SK-N-SH treated with all-trans-retinoic acid at 6 μM for 48 hours (cell line): ENCODE results near the gene AKR1B15.

Experiments used
- ARNTL ChIP-seq: fragments of 450-650 bp; formaldehyde crosslinking; IDR thresholded peaks from 2 replicates; pipeline ENCODE4 v1.5.0; 2020; ENCODE audit warnings: low read depth, mild to moderate bottlenecking, moderate library complexity, borderline replicate concordance
- CREB5 ChIP-seq: fragments of 250-450 bp; sonication (Bioruptor Pico); IDR thresholded peaks from 2 replicates; pipeline ENCODE4 v1.5.1; 2020; ENCODE audit warnings: low read depth, mild to moderate bottlenecking, moderate library complexity
- CSRNP3 ChIP-seq: fragments of 250-450 bp; sonication (Bioruptor Pico); IDR thresholded peaks from 2 replicates; pipeline ENCODE4 v1.5.1; 2021; ENCODE audit warnings: mild to moderate bottlenecking, moderate library complexity
- ESRRG ChIP-seq: fragments of 250-450 bp; sonication (Bioruptor Pico); IDR thresholded peaks from 2 replicates; pipeline ENCODE4 v1.6.1; 2021; ENCODE audit warnings: mild to moderate bottlenecking
- GLIS3 ChIP-seq: fragments of 250-450 bp; sonication (Bioruptor Pico); IDR thresholded peaks from 2 replicates; pipeline ENCODE4 v1.5.0; 2020; ENCODE audit warnings: mild to moderate bottlenecking, moderate library complexity
- PATZ1 ChIP-seq: fragments of 250-450 bp; sonication (Bioruptor Pico); IDR thresholded peaks from 2 replicates; pipeline ENCODE4 v1.8.0; 2020; ENCODE audit warnings: mild to moderate bottlenecking, moderate library complexity, borderline replicate concordance
- PPARA ChIP-seq: fragments of 250-450 bp; sonication (Bioruptor Pico); IDR thresholded peaks from 2 replicates; pipeline ENCODE4 v1.5.0; 2020; ENCODE audit warnings: mild to moderate bottlenecking, borderline replicate concordance
- RARB ChIP-seq: fragments of 250-450 bp; sonication (Bioruptor Pico); IDR thresholded peaks from 2 replicates; pipeline ENCODE4 v1.8.0; 2021; ENCODE audit warnings: mild to moderate bottlenecking, moderate library complexity
- SNAI2 ChIP-seq: fragments of 250-450 bp; sonication (Bioruptor Pico); IDR thresholded peaks from 2 replicates; pipeline ENCODE4 v1.5.0; 2020; ENCODE audit warnings: mild to moderate bottlenecking, moderate library complexity
- TOX ChIP-seq: fragments of 250-450 bp; sonication (Bioruptor Pico); IDR thresholded peaks from 2 replicates; pipeline ENCODE4 v1.8.0; 2021; ENCODE audit warnings: mild to moderate bottlenecking, moderate library complexity, borderline replicate concordance
- ZC3H10 ChIP-seq: fragments of 250-450 bp; sonication (Bioruptor Pico); IDR thresholded peaks from 2 replicates; pipeline ENCODE4 v1.5.1; 2021; ENCODE audit warnings: mild to moderate bottlenecking, moderate library complexity
- TF ChIP-seq, protein P1 (sequence below): fragments of 250-450 bp; sonication (Bioruptor Pico); IDR thresholded peaks from 2 replicates; pipeline ENCODE4 v1.5.0; 2020; ENCODE audit warnings: mild to moderate bottlenecking, moderate library complexity

DNA sequence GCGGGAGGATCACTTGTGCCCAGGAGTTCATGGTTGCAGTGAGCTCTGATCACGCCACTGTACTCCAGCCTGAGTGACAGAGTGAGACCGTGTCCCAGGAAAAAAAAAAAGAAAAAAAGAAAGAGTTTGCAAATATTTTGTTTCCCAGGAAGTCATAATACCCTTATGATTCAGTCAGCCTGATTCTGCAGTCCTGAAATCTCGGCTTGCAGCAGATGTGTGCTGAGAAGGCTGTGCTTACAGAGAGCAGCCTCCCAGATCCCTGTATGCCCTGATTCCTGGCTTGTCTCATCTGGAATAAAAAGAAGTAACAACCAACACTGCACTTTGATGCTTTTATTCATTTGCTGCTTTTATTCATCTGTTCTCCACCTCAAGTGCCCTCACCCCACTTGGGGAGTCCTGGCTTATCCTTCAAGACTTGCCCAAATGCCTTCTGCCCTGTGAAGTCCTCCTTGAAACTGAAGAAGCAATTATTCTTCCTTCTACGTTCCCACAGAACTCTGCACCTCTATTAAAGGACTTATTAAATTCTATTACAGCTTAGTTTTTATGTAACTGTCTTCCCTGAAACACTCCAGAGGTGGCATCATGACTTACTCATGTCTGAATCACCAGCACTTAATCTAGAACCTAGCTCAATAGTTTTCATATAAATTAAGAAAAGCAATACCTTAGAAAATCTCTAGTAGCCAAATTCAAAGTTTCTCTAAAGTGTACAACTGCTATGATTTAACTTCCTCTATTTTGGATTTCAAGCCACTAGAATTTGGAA is 70.0 kb downstream of the AKR1B15 start:
- TF ChIP-seq RARB (CRISPR knock-in tag), result no peak
- no peak for TF ChIP-seq ARNTL (CRISPR knock-in tag)
- no peak for TF ChIP-seq GLIS3 (CRISPR knock-in tag)
- no peak for TF ChIP-seq SNAI2 (CRISPR knock-in tag)
- no peak for TF ChIP-seq PPARA (CRISPR knock-in tag)
- no peak for TF ChIP-seq ESRRG
- no peak for TF ChIP-seq CREB5 (CRISPR knock-in tag)
- TF ChIP-seq ZC3H10 (CRISPR knock-in tag), result no peak; the same call in 1 of the 2 replicates
- TF ChIP-seq PATZ1 (CRISPR knock-in tag), result no peak
- TF ChIP-seq, protein P1, sequence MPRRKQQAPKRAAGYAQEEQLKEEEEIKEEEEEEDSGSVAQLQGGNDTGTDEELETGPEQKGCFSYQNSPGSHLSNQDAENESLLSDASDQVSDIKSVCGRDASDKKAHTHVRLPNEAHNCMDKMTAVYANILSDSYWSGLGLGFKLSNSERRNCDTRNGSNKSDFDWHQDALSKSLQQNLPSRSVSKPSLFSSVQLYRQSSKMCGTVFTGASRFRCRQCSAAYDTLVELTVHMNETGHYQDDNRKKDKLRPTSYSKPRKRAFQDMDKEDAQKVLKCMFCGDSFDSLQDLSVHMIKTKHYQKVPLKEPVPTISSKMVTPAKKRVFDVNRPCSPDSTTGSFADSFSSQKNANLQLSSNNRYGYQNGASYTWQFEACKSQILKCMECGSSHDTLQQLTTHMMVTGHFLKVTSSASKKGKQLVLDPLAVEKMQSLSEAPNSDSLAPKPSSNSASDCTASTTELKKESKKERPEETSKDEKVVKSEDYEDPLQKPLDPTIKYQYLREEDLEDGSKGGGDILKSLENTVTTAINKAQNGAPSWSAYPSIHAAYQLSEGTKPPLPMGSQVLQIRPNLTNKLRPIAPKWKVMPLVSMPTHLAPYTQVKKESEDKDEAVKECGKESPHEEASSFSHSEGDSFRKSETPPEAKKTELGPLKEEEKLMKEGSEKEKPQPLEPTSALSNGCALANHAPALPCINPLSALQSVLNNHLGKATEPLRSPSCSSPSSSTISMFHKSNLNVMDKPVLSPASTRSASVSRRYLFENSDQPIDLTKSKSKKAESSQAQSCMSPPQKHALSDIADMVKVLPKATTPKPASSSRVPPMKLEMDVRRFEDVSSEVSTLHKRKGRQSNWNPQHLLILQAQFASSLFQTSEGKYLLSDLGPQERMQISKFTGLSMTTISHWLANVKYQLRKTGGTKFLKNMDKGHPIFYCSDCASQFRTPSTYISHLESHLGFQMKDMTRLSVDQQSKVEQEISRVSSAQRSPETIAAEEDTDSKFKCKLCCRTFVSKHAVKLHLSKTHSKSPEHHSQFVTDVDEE (CRISPR knock-in tag), result no peak
- TF ChIP-seq TOX (CRISPR knock-in tag), result no peak
- no peak for TF ChIP-seq CSRNP3 (CRISPR knock-in tag)
